ENCODE measurements around the gene CBFA2T2. TPM values are rescaled to one million over a fixed set of nuclear protein-coding genes. Genes with fewer than 3 reads are reported as not detected.
A peak's percentile ranks its signal among the peaks of the same experiment; 100 is the strongest.

Gene CBFA2T2
- polyA plus RNA-seq, 3 donors: 1.7 to 9.7 (median 4.9) TPM

- WGBS (ENCODE audit: insufficient coverage): 98% methylated on average over 6 of the region's 7 CpGs
- peak overlapping the region in 2 of 7 donors; percentile 6 to 54 for H3K27ac Mint-ChIP-seq
- no peak overlapping the region for H2AFZ ChIP-seq (ENCODE audit: insufficient read depth, low read depth, low read length, poor library complexity, severe bottlenecking)
- no peak for TF ChIP-seq CTCF (IDR thresholded peaks at IDR 0.05)
- no peaks in the 10 kb centered on the region for H3K36me3 ChIP-seq (replicated peaks in 1 of 2; ENCODE audit: control insufficient read depth in 1 of 2, insufficient read depth in 2 of 2, low read length in 2 of 2)
- no peak for DNase-seq
- H3K9me3 ChIP-seq (replicated peaks in 1 of 2; ENCODE audit: control insufficient read depth in 1 of 2, insufficient read depth in 1 of 2, low read length in 2 of 2): no peaks in the 10 kb centered on the region
- no peak overlapping the region for H3K4me3 Mint-ChIP-seq
- H3K4me3 ChIP-seq (replicated peaks in 1 of 3; ENCODE audit: low read depth in 2 of 3, low read length in 3 of 3): no peak overlapping the region
- H3K27ac ChIP-seq (ENCODE audit: low read depth in 1 of 2, low read length in 2 of 2): no peak overlapping the region
- H3K79me2 ChIP-seq (ENCODE audit: insufficient read depth, low read length): no peaks in the 10 kb centered on the region
- intact Hi-C loops (cut with micrococcal nuclease): no loop called here
- H3K9ac ChIP-seq (ENCODE audit: insufficient read depth, low read length, poor library complexity, severe bottlenecking): no peak overlapping the region
- no peaks in the 10 kb centered on the region for H3K9me3 Mint-ChIP-seq
- peaks cover 12% of the 10 kb centered on the region for H3K4me1 Mint-ChIP-seq
- peaks cover 10 to 12% of the 10 kb centered on the region in 2 donors for H3K4me1 ChIP-seq (ENCODE audit: control insufficient read depth in 1 of 2, insufficient read depth in 2 of 2, low read length in 2 of 2)
- H4K20me1 ChIP-seq (ENCODE audit: insufficient read depth, low read length): no peaks in the 10 kb centered on the region
- no peak overlapping the region for H3K4me2 ChIP-seq (replicated peaks; ENCODE audit: extremely low read depth, low read length, poor library complexity, severe bottlenecking)
- H3K36me3 Mint-ChIP-seq: no peaks in the 10 kb centered on the region
- no peaks in the 10 kb centered on the region for H3K27me3 ChIP-seq (ENCODE audit: control insufficient read depth in 2 of 2, insufficient read depth in 2 of 2, low read length in 2 of 2)
- peaks cover 0 to 10% (median 3%) of the 10 kb centered on the region in 3 donors for H3K27me3 Mint-ChIP-seq (ENCODE audit: low read depth in 3 of 3)
These were observed 12.3 kb upstream of the CBFA2T2 start for GRCh38 chr20:33477386-33478234.

- H3K9me3 ChIP-seq (replicated peaks in 1 of 2; ENCODE audit: control insufficient read depth in 1 of 2, insufficient read depth in 1 of 2, low read length in 2 of 2): no peaks in the 10 kb centered on the region
- DNase-seq: no peak
- H2AFZ ChIP-seq (ENCODE audit: insufficient read depth, low read depth, low read length, poor library complexity, severe bottlenecking): no peak overlapping the region
- H3K27me3 ChIP-seq (ENCODE audit: control insufficient read depth in 2 of 2, insufficient read depth in 2 of 2, low read length in 2 of 2): no peaks in the 10 kb centered on the region
- no peaks in the 10 kb centered on the region for H3K79me2 ChIP-seq (ENCODE audit: insufficient read depth, low read length)
- peaks cover 10 to 12% of the 10 kb centered on the region in 2 donors for H3K4me1 ChIP-seq (ENCODE audit: control insufficient read depth in 1 of 2, insufficient read depth in 2 of 2, low read length in 2 of 2)
- no CpG with 5 or more reads among the region's 5 CpGs for WGBS (ENCODE audit: insufficient coverage)
- intact Hi-C loops (cut with micrococcal nuclease): loop anchor here (10.0 kb wide), 1 partner anchor 185 kb away; the partner anchor contains the start of genes ACTL10 (in 2 of the 2) and C20orf144 (in 2 of the 2)
- no peak overlapping the region for H3K4me3 Mint-ChIP-seq
- H3K4me3 ChIP-seq (replicated peaks in 1 of 3; ENCODE audit: low read depth in 2 of 3, low read length in 3 of 3): no peak overlapping the region
- H3K36me3 ChIP-seq (replicated peaks in 1 of 2; ENCODE audit: control insufficient read depth in 1 of 2, insufficient read depth in 2 of 2, low read length in 2 of 2): no peaks in the 10 kb centered on the region
- H3K27me3 Mint-ChIP-seq (ENCODE audit: low read depth in 3 of 3): peaks cover 0 to 6% (median 0%) of the 10 kb centered on the region in 3 donors
- H3K4me1 Mint-ChIP-seq: peaks cover 12% of the 10 kb centered on the region
- no peak overlapping the region for H3K27ac Mint-ChIP-seq
- H4K20me1 ChIP-seq (ENCODE audit: insufficient read depth, low read length): no peaks in the 10 kb centered on the region
- no peak overlapping the region for H3K4me2 ChIP-seq (replicated peaks; ENCODE audit: extremely low read depth, low read length, poor library complexity, severe bottlenecking)
- no peak for TF ChIP-seq CTCF (IDR thresholded peaks at IDR 0.05)
- H3K9me3 Mint-ChIP-seq: peaks cover 0 to 3% (median 0%) of the 10 kb centered on the region in 7 donors
- no peak overlapping the region for H3K9ac ChIP-seq (ENCODE audit: insufficient read depth, low read length, poor library complexity, severe bottlenecking)
- H3K27ac ChIP-seq (ENCODE audit: low read depth in 1 of 2, low read length in 2 of 2): no peak overlapping the region
- H3K36me3 Mint-ChIP-seq: no peaks in the 10 kb centered on the region
These were observed 9.8 kb upstream of the CBFA2T2 start for GRCh38 chr20:33480048-33480447.

All from CD14-positive monocyte (primary cell).